TTC549 (cell line): Measurements from ENCODE around the gene STX1B.

ENCODE experiments used
- FAIRE-seq: peaks from 2 replicates; lab custom pipeline; 2012; peaks lifted over from hg19 to GRCh38; lab: Jason Lieb, UNC

Gene STX1B

DNA sequence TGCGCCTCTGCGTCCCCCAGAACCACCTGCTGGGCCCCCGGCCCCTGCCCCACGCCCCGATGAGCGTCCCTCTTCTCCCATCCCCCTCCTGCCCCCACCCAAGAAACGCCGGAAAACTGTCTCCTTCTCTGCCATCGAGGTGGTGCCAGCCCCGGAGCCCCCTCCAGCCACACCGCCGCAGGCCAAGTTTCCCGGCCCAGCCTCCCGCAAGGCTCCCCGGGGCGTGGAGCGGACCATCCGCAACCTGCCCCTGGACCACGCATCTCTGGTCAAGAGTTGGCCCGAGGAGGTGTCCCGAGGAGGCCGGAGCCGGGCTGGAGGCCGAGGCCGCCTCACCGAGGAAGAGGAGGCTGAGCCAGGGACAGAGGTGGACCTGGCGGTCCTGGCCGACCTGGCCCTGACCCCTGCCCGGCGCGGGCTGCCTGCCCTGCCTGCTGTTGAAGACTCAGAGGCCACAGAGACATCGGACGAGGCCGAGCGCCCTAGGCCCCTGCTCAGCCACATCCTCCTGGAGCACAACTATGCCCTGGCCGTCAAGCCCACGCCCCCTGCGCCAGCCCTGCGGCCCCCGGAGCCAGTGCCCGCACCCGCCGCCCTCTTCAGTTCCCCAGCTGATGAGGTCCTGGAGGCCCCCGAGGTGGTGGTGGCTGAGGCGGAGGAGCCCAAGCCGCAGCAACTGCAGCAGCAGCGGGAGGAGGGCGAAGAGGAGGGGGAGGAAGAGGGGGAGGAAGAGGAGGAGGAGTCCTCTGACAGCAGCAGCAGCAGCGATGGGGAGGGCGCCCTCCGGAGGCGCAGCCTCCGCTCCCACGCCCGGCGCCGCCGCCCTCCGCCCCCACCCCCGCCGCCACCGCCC, 31.0 kb downstream of the STX1B start:
- FAIRE-seq = no peak

- FAIRE-seq = no peak
Observed at GRCh38 chr16:30977502-30977901, 32.9 kb downstream of the STX1B start.

DNA sequence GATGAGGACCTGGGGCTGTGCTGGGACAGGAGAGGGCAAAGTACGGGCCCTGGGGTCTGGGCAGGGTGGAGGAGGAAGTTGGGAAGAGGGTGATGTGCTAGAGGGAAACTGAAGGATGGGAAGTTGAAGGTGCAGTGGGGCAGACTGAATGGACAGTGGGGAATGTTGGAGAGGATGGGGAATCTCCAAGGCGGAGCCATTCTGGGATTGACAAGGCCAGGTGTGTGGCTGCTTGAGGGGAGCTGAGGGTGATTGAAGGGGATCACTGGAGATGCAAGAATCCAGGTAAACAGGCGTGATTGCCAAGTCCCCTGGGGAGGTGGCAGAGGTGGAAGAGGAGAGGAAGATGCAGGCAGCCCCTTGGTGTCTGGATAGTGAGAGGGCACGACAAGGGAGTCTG, 34.0 kb downstream of the STX1B start:
- no peak for FAIRE-seq

GRCh38 chr16:30974348-30974747, 36.1 kb downstream of the STX1B start:
- no peak for FAIRE-seq

DNA sequence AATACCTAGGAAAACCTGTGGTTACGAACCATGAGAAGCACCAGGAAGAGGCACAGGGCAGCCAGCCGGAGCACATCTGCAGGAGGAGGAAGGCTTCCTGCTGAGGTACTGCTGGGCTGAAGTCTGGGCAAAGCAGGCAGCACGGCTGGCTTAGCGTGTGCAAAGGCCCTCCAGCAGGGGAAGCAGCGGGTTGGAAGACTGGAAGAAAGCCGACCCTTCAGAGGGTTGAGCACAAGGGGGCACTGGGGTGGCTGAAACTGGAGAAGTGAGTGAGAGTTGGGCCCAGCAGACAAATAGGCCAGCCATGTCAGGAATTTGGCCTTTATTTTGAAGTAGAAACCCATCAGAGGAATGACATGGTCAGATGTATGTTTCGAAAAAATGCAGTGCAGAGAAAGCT, 37.6 kb downstream of the STX1B start:
- no peak for FAIRE-seq

- FAIRE-seq = no peak
Observed at GRCh38 chr16:30971298-30971697, 39.1 kb downstream of the STX1B start.

DNA sequence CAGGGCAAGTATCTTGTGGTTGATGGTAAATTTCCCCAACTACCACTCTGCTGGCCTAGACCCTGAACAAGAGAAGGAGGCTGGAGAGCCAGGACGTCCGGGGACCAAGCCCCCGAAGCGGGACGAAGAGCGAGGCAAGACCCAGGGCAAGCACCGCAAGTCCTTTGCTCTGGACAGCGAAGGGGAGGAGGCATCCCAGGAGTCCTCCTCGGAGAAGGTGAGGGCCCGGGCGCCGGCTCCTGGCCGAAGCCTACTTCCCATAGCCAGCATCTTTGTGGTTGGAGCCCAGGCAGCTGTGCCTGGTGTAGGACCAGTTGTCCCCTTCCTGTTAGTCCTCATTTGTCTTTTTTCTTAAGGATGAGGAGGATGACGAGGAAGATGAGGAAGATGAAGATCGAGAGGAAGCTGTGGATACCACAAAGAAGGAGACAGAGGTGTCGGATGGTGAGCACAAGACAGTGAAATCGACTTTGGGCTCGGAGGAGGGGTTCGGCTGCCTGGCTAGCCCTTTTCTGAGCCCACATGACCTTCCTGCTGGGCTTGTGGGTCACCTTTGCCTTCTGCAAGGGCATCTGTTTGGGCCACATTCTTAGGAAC, 41.1 kb downstream of the STX1B start:
- FAIRE-seq = no peak

GRCh38 chr16:30967795-30968194, 42.6 kb downstream of the STX1B start:
- FAIRE-seq = no peak

- FAIRE-seq = no peak
Observed at GRCh38 chr16:30966033-30966619, 44.3 kb downstream of the STX1B start.

DNA sequence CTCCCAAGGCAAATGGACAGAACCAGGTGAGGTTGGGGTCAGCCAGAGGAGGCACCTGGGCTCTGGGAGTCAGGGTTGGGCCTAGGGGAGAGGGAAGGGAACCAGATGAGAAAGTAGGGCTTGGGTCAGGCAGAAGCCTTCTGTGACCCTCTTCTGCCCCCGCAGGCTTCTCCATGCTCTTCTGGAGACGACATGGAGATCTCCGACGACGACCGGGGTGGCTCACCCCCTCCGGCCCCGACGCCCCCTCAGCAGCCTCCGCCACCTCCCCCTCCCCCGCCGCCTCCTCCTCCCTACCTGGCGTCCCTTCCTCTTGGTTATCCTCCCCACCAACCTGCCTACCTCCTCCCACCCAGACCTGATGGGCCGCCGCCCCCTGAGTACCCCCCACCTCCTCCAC, 45.0 kb downstream of the STX1B start:
- no peak for FAIRE-seq

DNA sequence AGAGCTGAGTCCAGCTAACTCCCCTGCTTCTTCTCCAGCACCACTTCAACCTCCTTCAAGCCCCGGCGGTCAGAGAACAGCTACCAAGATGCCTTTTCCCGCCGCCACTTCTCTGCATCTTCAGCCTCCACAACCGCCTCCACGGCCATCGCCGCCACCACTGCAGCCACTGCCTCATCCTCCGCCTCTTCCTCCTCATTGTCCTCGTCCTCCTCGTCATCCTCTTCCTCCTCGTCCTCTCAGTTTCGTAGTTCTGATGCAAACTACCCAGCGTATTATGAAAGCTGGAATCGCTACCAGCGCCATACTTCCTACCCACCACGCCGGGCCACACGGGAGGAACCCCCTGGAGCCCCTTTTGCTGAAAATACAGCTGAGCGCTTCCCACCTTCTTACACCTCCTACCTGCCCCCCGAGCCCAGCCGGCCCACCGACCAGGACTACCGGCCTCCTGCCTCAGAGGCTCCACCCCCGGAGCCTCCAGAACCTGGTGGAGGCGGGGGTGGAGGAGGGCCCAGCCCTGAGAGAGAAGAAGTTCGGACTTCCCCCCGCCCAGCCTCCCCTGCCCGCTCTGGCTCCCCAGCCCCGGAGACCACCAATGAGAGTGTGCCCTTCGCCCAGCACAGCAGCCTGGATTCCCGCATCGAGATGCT, 45.7 kb downstream of the STX1B start:
- no peak for FAIRE-seq

DNA sequence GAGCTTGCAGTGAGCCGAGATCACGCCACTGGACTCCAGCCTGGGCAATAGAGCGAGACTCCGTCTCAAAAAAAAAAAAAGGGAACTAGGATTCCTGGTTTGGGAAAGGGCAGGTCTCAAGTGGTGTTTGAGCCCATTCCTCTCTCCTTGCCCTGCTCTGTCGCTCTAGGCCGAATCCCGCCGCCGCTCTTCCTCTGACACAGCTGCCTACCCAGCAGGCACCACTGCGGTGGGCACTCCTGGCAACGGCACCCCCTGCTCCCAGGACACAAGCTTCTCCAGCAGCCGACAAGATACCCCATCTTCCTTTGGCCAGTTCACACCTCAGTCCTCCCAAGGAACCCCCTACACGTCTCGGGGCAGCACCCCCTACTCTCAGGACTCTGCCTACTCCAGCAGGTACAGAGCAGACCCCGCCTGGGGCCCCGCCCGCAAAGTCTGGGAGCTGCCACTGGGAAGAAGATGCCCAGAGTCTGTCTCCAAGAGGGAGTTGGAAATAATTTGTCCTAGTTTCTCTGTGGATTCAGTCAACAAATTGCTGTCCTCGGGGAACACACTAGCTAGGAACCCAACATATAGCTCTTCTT, 46.4 kb downstream of the STX1B start:
- no peak for FAIRE-seq

DNA sequence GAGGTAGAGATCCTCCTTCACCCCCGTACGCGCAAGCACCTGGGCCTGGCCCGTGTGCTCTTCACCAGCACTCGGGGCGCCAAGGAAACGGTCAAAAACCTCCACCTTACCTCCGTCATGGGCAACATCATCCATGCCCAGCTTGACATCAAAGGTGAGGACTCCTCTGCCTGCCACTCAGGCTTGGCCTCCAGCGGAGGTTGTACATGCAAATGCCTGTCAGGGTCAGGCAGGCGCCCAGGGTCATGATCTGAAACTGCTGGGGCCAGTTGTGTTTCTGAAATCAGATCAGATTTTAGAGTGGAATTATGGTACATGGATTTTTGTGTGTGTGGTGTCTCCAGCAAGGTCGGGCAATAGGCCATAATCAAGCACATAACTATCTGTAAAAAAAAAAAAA, 49.1 kb downstream of the STX1B start:
- FAIRE-seq = no peak

GRCh38 chr16:30958175-30959079, 52.0 kb downstream of the STX1B start:
- no peak for FAIRE-seq

DNA sequence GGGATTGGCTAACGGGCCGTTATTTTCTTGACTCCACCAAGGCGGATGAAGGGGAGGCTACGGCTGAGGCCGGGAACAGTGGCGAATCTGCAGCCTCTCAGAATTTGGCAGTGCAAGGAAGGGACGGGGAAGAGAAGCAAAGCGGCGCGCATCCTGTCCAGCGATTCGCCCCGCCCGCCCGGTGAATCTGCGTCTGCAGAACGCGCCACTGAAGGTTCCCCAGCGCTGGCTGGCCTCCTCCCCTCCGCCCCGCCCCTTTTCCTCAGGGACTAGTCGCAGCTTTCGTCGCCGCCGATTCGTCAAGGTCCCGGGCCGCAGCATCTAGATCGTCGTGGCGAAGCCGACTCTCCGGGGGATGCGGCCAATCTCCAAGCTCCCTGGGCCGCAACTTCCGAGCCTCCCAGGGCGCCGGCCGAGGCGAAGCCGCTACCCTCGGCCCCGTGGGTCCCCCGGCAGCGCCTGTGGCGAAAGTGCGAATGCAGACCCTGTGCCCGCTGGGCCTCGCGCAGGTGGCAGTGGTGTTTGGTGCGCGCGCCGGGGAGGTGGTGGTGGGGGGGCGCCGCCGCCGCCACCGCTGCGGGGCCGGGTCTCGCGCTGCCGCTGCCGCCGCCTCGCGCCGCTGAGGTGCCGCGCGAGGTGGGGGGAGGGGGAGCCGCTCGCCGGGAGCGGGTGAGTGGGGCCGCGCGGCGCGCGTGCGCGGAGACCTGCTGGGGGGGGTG, 52.8 kb downstream of the STX1B start, which contains the start of gene SETD1A:
Gene SETD1A (plus strand): TSS at position 299 of the 719 bp plus-strand sequence. CDS start 978 bp downstream, outside the sequence.
- no peak for FAIRE-seq

GRCh38 chr16:30956601-30957455, 53.6 kb downstream of the STX1B start:
- no peak for FAIRE-seq

DNA sequence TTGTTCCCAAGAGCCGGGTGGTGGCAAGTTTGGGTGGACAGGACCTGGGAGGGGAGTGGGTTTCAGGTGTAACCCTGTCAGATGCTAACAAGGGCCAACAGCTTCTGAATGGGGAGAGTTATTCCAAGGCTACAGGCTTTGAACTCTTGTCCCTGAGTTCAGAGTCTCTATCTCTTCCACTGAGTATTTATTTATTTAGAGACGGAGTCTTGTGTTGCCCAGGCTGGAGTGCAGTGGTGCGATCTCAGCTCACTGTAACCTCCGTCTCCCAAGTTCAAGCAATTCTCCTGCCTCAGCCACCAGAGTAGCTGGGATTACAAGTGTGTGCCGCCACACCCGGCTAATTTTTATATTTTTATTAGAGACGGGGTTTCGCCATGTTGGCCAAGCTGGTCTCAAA, 55.4 kb downstream of the STX1B start:
- no peak for FAIRE-seq

DNA sequence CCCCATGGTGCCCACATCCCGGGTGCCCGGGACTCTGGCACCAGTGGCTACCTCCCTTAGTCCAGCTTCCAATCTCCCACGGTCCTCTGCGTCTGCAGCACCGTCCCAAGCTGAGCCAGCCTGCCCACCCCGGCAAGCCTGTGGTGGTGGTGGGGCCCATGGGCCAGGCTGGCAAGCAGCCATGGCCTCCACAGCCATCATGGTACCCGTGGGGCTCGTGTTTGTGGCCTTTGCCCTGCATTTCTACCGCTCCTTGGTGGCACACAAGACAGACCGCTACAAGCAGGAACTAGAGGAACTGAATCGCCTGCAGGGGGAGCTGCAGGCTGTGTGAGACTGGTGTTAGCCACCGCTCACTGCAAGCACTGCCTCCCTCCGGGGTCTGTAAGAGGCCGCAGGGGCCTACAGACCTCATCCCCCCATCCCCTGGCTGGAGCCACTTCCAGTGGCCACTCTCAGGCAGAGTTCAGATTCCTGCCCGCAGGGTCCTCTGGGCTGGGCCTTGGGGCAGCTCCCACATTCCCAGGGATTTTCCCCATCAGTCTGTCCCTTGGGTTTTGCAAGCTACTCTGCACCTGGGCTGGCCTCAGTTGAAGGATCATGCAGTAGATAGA, 56.8 kb downstream of the STX1B start:
- no peak for FAIRE-seq

DNA sequence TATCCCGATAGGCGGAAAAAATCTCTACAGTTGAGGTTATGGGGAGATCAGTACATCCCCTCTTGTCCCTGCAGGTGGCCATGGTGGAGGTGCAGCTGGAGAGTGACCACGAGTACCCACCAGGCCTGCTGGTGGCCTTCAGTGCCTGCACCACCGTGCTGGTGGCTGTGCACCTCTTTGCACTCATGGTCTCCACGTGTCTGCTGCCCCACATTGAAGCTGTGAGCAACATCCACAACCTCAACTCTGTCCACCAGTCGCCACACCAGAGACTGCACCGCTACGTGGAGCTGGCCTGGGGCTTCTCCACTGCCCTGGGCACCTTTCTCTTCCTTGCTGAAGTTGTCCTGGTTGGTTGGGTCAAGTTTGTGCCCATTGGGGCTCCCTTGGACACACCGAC, 57.3 kb downstream of the STX1B start:
- no peak for FAIRE-seq
